HepG2 (cell line): ENCODE measurements around the gene CYP27A1. TPM values are rescaled to one million over a fixed set of nuclear protein-coding genes. Genes with fewer than 3 reads are reported as not detected.

Experiments
- CERS6 ChIP-seq: sonication (generic); formaldehyde crosslinking; IDR thresholded peaks from 2 replicates; pipeline ENCODE4 v1.5.0; 2020; ENCODE audit warnings: missing genetic modification reagents
- KDM4B ChIP-seq: sonication (generic); formaldehyde crosslinking; IDR thresholded peaks from 2 replicates; pipeline ENCODE4 v1.4.0; 2020; ENCODE audit warnings: missing genetic modification reagents
- KDM5A ChIP-seq: fragments of 200-600 bp; sonication (generic); IDR thresholded peaks from 2 replicates; pipeline ENCODE4 v1.7.0; 2018; ENCODE audit warnings: antibody characterized with exemption, mild to moderate bottlenecking, low read length, borderline replicate concordance
- NFAT5 ChIP-seq: sonication (generic); formaldehyde crosslinking; IDR thresholded peaks from 2 replicates; pipeline ENCODE4 v1.4.0; 2020; ENCODE audit warnings: missing genetic modification reagents
- RAD51 ChIP-seq: fragments of 450-650 bp; IDR thresholded peaks from 2 replicates; pipeline ENCODE4 v1.6.1; 2016; ENCODE audit warnings: borderline replicate concordance
- SMARCC2 ChIP-seq: fragments of 450-650 bp; IDR thresholded peaks from 2 replicates; pipeline ENCODE4 v1.6.1; 2017; ENCODE audit warnings: antibody characterized with exemption, mild to moderate bottlenecking
- SOX5 ChIP-seq: IDR thresholded peaks from 2 replicates; pipeline ENCODE4 v1.6.1; 2016; ENCODE audit warnings: borderline replicate concordance
- ZBTB46 ChIP-seq: sonication (generic); formaldehyde crosslinking; IDR thresholded peaks from 2 replicates; pipeline ENCODE4 v1.4.0; 2020; ENCODE audit warnings: mild to moderate bottlenecking, missing genetic modification reagents, borderline replicate concordance
- ZFP36L2 ChIP-seq: sonication (generic); formaldehyde crosslinking; IDR thresholded peaks from 2 replicates; pipeline ENCODE4 v1.4.0; 2020; ENCODE audit warnings: missing genetic modification reagents
- ZNF446 ChIP-seq: sonication (generic); formaldehyde crosslinking; IDR thresholded peaks from 2 replicates; pipeline ENCODE4 v1.5.0; 2020; ENCODE audit warnings: mild to moderate bottlenecking, missing genetic modification reagents
- ZNF709 ChIP-seq: sonication (generic); formaldehyde crosslinking; IDR thresholded peaks from 2 replicates; pipeline ENCODE4 v1.5.0; 2020; ENCODE audit warnings: mild to moderate bottlenecking, missing genetic modification reagents
- ZNF850 ChIP-seq: sonication (generic); formaldehyde crosslinking; conservative IDR thresholded peaks from 2 replicates; pipeline ENCODE4 v1.9.0; 2021; ENCODE audit warnings: mild to moderate bottlenecking, missing genetic modification reagents
- ZSCAN21 ChIP-seq: sonication (generic); formaldehyde crosslinking; IDR thresholded peaks from 2 replicates; pipeline ENCODE4 v1.8.0; 2022; ENCODE audit warnings: mild to moderate bottlenecking, missing genetic modification reagents, moderate library complexity, borderline replicate concordance
- ZZZ3 ChIP-seq: sonication (generic); formaldehyde crosslinking; IDR thresholded peaks from 2 replicates; pipeline ENCODE4 v1.4.0; 2020; ENCODE audit warnings: missing genetic modification reagents, mild to moderate bottlenecking, borderline replicate concordance
- polyA plus RNA-seq, 8 experiments: library from polyadenylated mRNA; depleted of rRNA in 3 of 8; stranded (reverse) in 7 of 8; unstranded in 1 of 8; fragments of >200 nt; fragmentation: Illumina TruSeq in 4 of 8; extraction: Trizol in 4 of 8; gene quantifications; 2 replicates each; pipeline versions ENCODE4 v1.2.1 to v1.2.3, GENCODE V29; 2011 to 2016; ENCODE audit warnings: low read depth in 4 of 8, missing spikeins in 1 of 8, mixed read lengths in 1 of 8; ENCODE audit not compliant: insufficient read depth in 1 of 8
- total RNA-seq, 5 experiments: library from RNA; depleted of rRNA; stranded (reverse); fragments of >200 nt; fragmentation: Illumina TruSeq; extraction: Trizol; gene quantifications; 2 replicates each; pipeline ENCODE4 v1.2.3, GENCODE V29; 2016; ENCODE audit warnings: low read depth in 1 of 5
- TF ChIP-seq, protein P1 (sequence below): sonication (generic); formaldehyde crosslinking; IDR thresholded peaks from 2 replicates; pipeline ENCODE4 v1.4.0; 2020; ENCODE audit warnings: missing genetic modification reagents
- TF ChIP-seq, protein P2 (sequence below): sonication (generic); formaldehyde crosslinking; IDR thresholded peaks from 2 replicates; pipeline ENCODE4 v1.5.0; 2020; ENCODE audit warnings: mild to moderate bottlenecking, missing genetic modification reagents, borderline replicate concordance

Gene CYP27A1
- total and polyA plus RNA-seq, 2 of the 13 experiments (the other 11 are each of a cell fraction or from before 2014, with no cell fraction given) = 157 to 266 TPM

- TF ChIP-seq NFAT5 (CRISPR knock-in tag) = no peak
- TF ChIP-seq, protein P1, sequence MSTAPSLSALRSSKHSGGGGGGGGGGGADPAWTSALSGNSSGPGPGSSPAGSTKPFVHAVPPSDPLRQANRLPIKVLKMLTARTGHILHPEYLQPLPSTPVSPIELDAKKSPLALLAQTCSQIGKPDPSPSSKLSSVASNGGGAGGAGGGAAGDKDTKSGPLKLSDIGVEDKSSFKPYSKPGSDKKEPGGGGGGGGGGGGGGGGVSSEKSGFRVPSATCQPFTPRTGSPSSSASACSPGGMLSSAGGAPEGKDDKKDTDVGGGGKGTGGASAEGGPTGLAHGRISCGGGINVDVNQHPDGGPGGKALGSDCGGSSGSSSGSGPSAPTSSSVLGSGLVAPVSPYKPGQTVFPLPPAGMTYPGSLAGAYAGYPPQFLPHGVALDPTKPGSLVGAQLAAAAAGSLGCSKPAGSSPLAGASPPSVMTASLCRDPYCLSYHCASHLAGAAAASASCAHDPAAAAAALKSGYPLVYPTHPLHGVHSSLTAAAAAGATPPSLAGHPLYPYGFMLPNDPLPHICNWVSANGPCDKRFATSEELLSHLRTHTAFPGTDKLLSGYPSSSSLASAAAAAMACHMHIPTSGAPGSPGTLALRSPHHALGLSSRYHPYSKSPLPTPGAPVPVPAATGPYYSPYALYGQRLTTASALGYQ (CRISPR knock-in tag) = peak; percentile 78; the same call in 1 of the 2 replicates
- no peak for TF ChIP-seq ZNF850
- no peak for TF ChIP-seq ZZZ3 (CRISPR knock-in tag)
- TF ChIP-seq SMARCC2 = no peak
- TF ChIP-seq KDM5A = no peak
- TF ChIP-seq ZSCAN21 (CRISPR knock-in tag) = 0 out of 2 replicates have a peak, but pooled peaks have one; percentile 48
- TF ChIP-seq SOX5 (CRISPR knock-in tag) = peak; percentile 93
- 0 out of 2 replicates have a peak, but pooled peaks have one; percentile 60 for TF ChIP-seq KDM4B (CRISPR knock-in tag)
- TF ChIP-seq, protein P2, sequence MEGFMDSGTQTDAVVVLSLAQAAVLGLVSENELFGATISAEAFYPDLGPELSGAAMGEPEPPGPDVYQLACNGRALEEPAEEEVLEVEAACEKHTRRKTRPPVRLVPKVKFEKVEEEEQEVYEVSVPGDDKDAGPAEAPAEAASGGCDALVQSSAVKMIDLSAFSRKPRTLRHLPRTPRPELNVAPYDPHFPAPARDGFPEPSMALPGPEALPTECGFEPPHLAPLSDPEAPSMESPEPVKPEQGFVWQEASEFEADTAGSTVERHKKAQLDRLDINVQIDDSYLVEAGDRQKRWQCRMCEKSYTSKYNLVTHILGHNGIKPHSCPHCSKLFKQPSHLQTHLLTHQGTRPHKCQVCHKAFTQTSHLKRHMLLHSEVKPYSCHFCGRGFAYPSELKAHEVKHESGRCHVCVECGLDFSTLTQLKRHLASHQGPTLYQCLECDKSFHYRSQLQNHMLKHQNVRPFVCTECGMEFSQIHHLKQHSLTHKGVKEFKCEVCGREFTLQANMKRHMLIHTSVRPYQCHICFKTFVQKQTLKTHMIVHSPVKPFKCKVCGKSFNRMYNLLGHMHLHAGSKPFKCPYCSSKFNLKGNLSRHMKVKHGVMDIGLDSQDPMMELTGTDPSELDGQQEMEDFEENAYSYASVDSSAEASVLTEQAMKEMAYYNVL (CRISPR knock-in tag) = peak; percentile 79
- TF ChIP-seq ZNF709 (CRISPR knock-in tag) = no peak
- TF ChIP-seq ZFP36L2 (CRISPR knock-in tag) = no peak
- no peak for TF ChIP-seq ZNF446 (CRISPR knock-in tag)
- no peak for TF ChIP-seq CERS6 (CRISPR knock-in tag)
- TF ChIP-seq RAD51 = no peak
- TF ChIP-seq ZBTB46 (CRISPR knock-in tag) = 0 out of 2 replicates have a peak, but pooled peaks have one; percentile 25
Measured at GRCh38 chr2:218745559-218746469, 36.1 kb upstream of the CYP27A1 start (continued).
